Testis (tissue), 2 donors: ENCODE measurements around the gene RPL5.

Experiments used
- CTCF ChIP-seq, 3 experiments: fragments of 450-650 bp in 2 of 3; fragments of 200-600 bp in 1 of 3; sonication (generic) in 1 of 3; IDR thresholded peaks; one replicate each; pipeline ENCODE4 v1.5.1; 2016 to 2019; ENCODE audit warnings: antibody characterized with exemption in 3 of 3, mild to moderate bottlenecking in 2 of 3, moderate library complexity in 1 of 3
- POLR2A ChIP-seq: fragments of 450-650 bp; IDR thresholded peaks from one replicate; pipeline ENCODE4 v1.6.1; 2017; ENCODE audit warnings: antibody characterized with exemption, mild to moderate bottlenecking, moderate library complexity

- TF ChIP-seq POLR2A (no peak), CTCF (IDR thresholded peaks at IDR 0.05) (no peak)
Observed at GRCh38 chr1:92805216-92805615, 26.6 kb upstream of the RPL5 start.
